ENCODE measurements around the gene WDR18.

Gene WDR18

GRCh38 chr19:958967-959855 is 24.9 kb upstream of the WDR18 start:
- Histone ChIP-seq H3K4me3 (ENCODE audit: low read depth, low read length) (no peak overlapping the region), H3K27me3 (replicated peaks) (no peaks in the 10 kb centered on the region), H3K36me3 (replicated peaks) (peaks cover 11% of the 10 kb centered on the region), H3K27ac (no peak overlapping the region)
- TF ChIP-seq CTCF (IDR thresholded peaks at IDR 0.05; ENCODE audit: low read depth, low read length, missing control alignments): no peak
- in situ Hi-C loops (cut with HindIII; ENCODE audit: low pct_ligation_motif_present, low sequenced_read_pairs): no loop called here
- peak; percentile 31 for DNase-seq

- in situ Hi-C loops (cut with HindIII; ENCODE audit: low pct_ligation_motif_present, low sequenced_read_pairs): no loop called here
- no peak overlapping the region for H3K4me3 ChIP-seq (ENCODE audit: low read depth, low read length)
- DNase-seq: no peak
- H3K27ac ChIP-seq: no peak overlapping the region
- H3K36me3 ChIP-seq (replicated peaks): peaks cover 19% of the 10 kb centered on the region
- peak; percentile 10 for TF ChIP-seq CTCF (IDR thresholded peaks at IDR 0.05; ENCODE audit: low read depth, low read length, missing control alignments)
- H3K27me3 ChIP-seq (replicated peaks): no peaks in the 10 kb centered on the region
Measured at GRCh38 chr19:960020-960419, 24.1 kb upstream of the WDR18 start.

GRCh38 chr19:960601-960938 is 23.6 kb upstream of the WDR18 start:
- TF ChIP-seq CTCF (IDR thresholded peaks at IDR 0.05; ENCODE audit: low read depth, low read length, missing control alignments): no peak
- peaks cover 25% of the 10 kb centered on the region for H3K36me3 ChIP-seq (replicated peaks)

GRCh38 chr19:961866-962620 is 22.1 kb upstream of the WDR18 start:
- no peak for DNase-seq
- Histone ChIP-seq H3K27me3 (replicated peaks) (no peaks in the 10 kb centered on the region), H3K4me3 (ENCODE audit: low read depth, low read length) (no peak overlapping the region), H3K27ac (no peak overlapping the region), H3K36me3 (replicated peaks) (peaks cover 33% of the 10 kb centered on the region)
- TF ChIP-seq CTCF (IDR thresholded peaks at IDR 0.05; ENCODE audit: low read depth, low read length, missing control alignments): no peak
- in situ Hi-C loops (cut with HindIII; ENCODE audit: low pct_ligation_motif_present, low sequenced_read_pairs): no loop called here

More at GRCh38 chr19:960601-960938, 23.6 kb upstream of the WDR18 start:
- H3K27me3 ChIP-seq (replicated peaks): no peaks in the 10 kb centered on the region
- no peak overlapping the region for H3K27ac ChIP-seq
- in situ Hi-C loops (cut with HindIII; ENCODE audit: low pct_ligation_motif_present, low sequenced_read_pairs): no loop called here
- no peak for DNase-seq
- no peak overlapping the region for H3K4me3 ChIP-seq (ENCODE audit: low read depth, low read length)

- Histone ChIP-seq H3K27me3 (replicated peaks) (no peaks in the 10 kb centered on the region), H3K27ac (no peak overlapping the region), H3K36me3 (replicated peaks) (peaks cover 39% of the 10 kb centered on the region), H3K4me3 (ENCODE audit: low read depth, low read length) (no peak overlapping the region)
- in situ Hi-C loops (cut with HindIII; ENCODE audit: low pct_ligation_motif_present, low sequenced_read_pairs): no loop called here
- DNase-seq: no peak
- no peak for TF ChIP-seq CTCF (IDR thresholded peaks at IDR 0.05; ENCODE audit: low read depth, low read length, missing control alignments)
Measured at GRCh38 chr19:962683-963400, 21.3 kb upstream of the WDR18 start.
